A673 (cell line): ENCODE measurements around the gene ECHS1. TPM values are rescaled to one million over a fixed set of nuclear protein-coding genes. Genes with fewer than 3 reads are reported as not detected.

Source experiments
- BruUV-seq: library from RNA; stranded (reverse); fragments of 400-500 nt; replicated peaks from 2 replicates; lab custom pipeline; 2021; lab: Mats Ljungman, UMichigan
- CTCF ChIA-PET: fragments of 300-600 bp; sonication (Branson Sonifier 250); formaldehyde crosslinking; loops from one replicate; lab custom pipeline; 2022; ENCODE audit warnings: antibody characterized with exemption; lab: Charles Lee
- POLR2A ChIA-PET: fragments of 300-600 bp; sonication (Branson Sonifier 250); formaldehyde crosslinking; loops from one replicate; lab custom pipeline; 2022; ENCODE audit warnings: antibody characterized with exemption; ENCODE audit not compliant: low non-redundant PET; lab: Charles Lee
- DNase-seq: peaks from one replicate; pipeline ENCODE4 v3.0.0-alpha.2; 2015; ENCODE audit warnings: low spot score
- H3K27ac ChIP-seq: fragments of 200-600 bp; sonication (generic); 2 replicates; pipeline ENCODE4 v1.5.1; 2016; ENCODE audit warnings: mixed run types, low read depth, mild to moderate bottlenecking, mixed read lengths, antibody characterized with exemption, low read length; ENCODE audit not compliant: poor library complexity, severe bottlenecking
- H3K27me3 ChIP-seq: fragments of 200-600 bp; sonication (generic); replicated peaks from 2 replicates; pipeline ENCODE4 v1.6.1; 2017; ENCODE audit warnings: mixed run types, low read depth, mild to moderate bottlenecking, mixed read lengths, antibody characterized with exemption, low read length; ENCODE audit not compliant: insufficient read depth, poor library complexity
- H3K36me3 ChIP-seq: fragments of 200-600 bp; sonication (generic); 2 replicates; pipeline ENCODE4 v1.6.1; 2016; ENCODE audit warnings: mixed run types, mild to moderate bottlenecking, mixed read lengths, antibody characterized with exemption, low read length; ENCODE audit not compliant: insufficient read depth, poor library complexity, severe bottlenecking
- H3K4me1 ChIP-seq: fragments of 200-600 bp; sonication (generic); 2 replicates; pipeline ENCODE4 v1.6.1; 2017; ENCODE audit warnings: mixed run types, mild to moderate bottlenecking, mixed read lengths, antibody characterized with exemption, low read length; ENCODE audit not compliant: insufficient read depth, poor library complexity, severe bottlenecking
- H3K4me3 ChIP-seq: fragments of 200-600 bp; sonication (generic); 2 replicates; pipeline ENCODE4 v1.5.1; 2016; ENCODE audit warnings: low read depth, mixed run types, mild to moderate bottlenecking, mixed read lengths, low read length; ENCODE audit not compliant: poor library complexity, severe bottlenecking
- H3K9me3 ChIP-seq: fragments of 200-600 bp; sonication (generic); 2 replicates; pipeline ENCODE4 v1.6.1; 2016; ENCODE audit warnings: mixed run types, low read depth, mild to moderate bottlenecking, mixed read lengths, antibody characterized with exemption, low read length; ENCODE audit not compliant: poor library complexity, severe bottlenecking
- CTCF ChIP-seq: fragments of 300-800, 200-600 bp; sonication (generic); conservative IDR thresholded peaks from 2 replicates; pipeline ENCODE4 v1.5.1; 2017; ENCODE audit warnings: low read depth, mild to moderate bottlenecking, antibody characterized with exemption, low read length, moderate library complexity, mixed read lengths
- EZH2 ChIP-seq: fragments of 200-600 bp; sonication (generic); IDR thresholded peaks from 2 replicates; pipeline ENCODE4 v1.6.1; 2017; ENCODE audit warnings: borderline replicate concordance, low read depth, mild to moderate bottlenecking, mixed read lengths, antibody characterized with exemption, low read length; ENCODE audit not compliant: poor library complexity, severe bottlenecking
- intact Hi-C: fragments of 100-400 bp; cut with micrococcal nuclease; formaldehyde crosslinking; loops from one replicate; pipeline ENCODE4 v1.10.0; 2022; ENCODE audit not compliant: unreplicated experiment
- total RNA-seq: library from RNA; stranded (reverse); gene quantifications from 2 replicates; pipeline ENCODE4 v1.2.3, GENCODE V29; 2021

The ECHS1 gene
- total RNA-seq, 1 experiment from 2014 or later: 96.3 TPM

- TF ChIP-seq EZH2: no peak
- TF ChIP-seq CTCF: no peak
- DNase-seq: no peak
- no peaks in the 10 kb centered on the region for H3K9me3 ChIP-seq
- H3K27ac ChIP-seq: no peak overlapping the region
- intact Hi-C loops: no loop called here
- ChIA-PET CTCF (no interaction called here), POLR2A (no interaction called here)
- no TSS peak for BruUV-seq
- no peaks in the 10 kb centered on the region for H3K27me3 ChIP-seq
- H3K4me1 ChIP-seq: peaks cover 6% of the 10 kb centered on the region
- H3K36me3 ChIP-seq: no peaks in the 10 kb centered on the region
- H3K4me3 ChIP-seq: no peak overlapping the region
Measured at GRCh38 chr10:133349577-133350011, 23.6 kb downstream of the ECHS1 start.

GRCh38 chr10:133349160-133349568 is 24.0 kb downstream of the ECHS1 start:
- POLR2A ChIA-PET: no interaction called here
- H3K27me3 ChIP-seq: no peaks in the 10 kb centered on the region
- CTCF ChIA-PET: no interaction called here
- intact Hi-C loops: no loop called here
- TF ChIP-seq EZH2: no peak
- H3K9me3 ChIP-seq: no peaks in the 10 kb centered on the region
- no TSS peak for BruUV-seq
- H3K27ac ChIP-seq: no peak overlapping the region
- no peak for DNase-seq
- no peaks in the 10 kb centered on the region for H3K36me3 ChIP-seq
- H3K4me3 ChIP-seq: no peak overlapping the region
- peaks cover 6% of the 10 kb centered on the region for H3K4me1 ChIP-seq

GRCh38 chr10:133347710-133348517 is 25.2 kb downstream of the ECHS1 start:
- Histone ChIP-seq H3K4me3 (no peak overlapping the region), H3K27me3 (no peaks in the 10 kb centered on the region), H3K27ac (no peak overlapping the region), H3K36me3 (no peaks in the 10 kb centered on the region), H3K9me3 (no peaks in the 10 kb centered on the region), H3K4me1 (peaks cover 6% of the 10 kb centered on the region)
- BruUV-seq: no TSS peak
- POLR2A ChIA-PET: no interaction called here
- TF ChIP-seq EZH2 (no peak), CTCF (no peak)
- intact Hi-C loops: no loop called here
- no peak for DNase-seq
- CTCF ChIA-PET: interaction anchor here (0.8 to 0.9 kb wide), 2 partner anchors 11 to 18 kb away, joined by 3 to 4 read pairs; no protein-coding TSS in a partner anchor
